ENCODE results near the gene NCOA1.
"Not testable (repeated sequence)": the region's sequence is repeated elsewhere in the genome, so short reads cannot be mapped to it uniquely, and the experiment has no call there.

Gene NCOA1

DNA sequence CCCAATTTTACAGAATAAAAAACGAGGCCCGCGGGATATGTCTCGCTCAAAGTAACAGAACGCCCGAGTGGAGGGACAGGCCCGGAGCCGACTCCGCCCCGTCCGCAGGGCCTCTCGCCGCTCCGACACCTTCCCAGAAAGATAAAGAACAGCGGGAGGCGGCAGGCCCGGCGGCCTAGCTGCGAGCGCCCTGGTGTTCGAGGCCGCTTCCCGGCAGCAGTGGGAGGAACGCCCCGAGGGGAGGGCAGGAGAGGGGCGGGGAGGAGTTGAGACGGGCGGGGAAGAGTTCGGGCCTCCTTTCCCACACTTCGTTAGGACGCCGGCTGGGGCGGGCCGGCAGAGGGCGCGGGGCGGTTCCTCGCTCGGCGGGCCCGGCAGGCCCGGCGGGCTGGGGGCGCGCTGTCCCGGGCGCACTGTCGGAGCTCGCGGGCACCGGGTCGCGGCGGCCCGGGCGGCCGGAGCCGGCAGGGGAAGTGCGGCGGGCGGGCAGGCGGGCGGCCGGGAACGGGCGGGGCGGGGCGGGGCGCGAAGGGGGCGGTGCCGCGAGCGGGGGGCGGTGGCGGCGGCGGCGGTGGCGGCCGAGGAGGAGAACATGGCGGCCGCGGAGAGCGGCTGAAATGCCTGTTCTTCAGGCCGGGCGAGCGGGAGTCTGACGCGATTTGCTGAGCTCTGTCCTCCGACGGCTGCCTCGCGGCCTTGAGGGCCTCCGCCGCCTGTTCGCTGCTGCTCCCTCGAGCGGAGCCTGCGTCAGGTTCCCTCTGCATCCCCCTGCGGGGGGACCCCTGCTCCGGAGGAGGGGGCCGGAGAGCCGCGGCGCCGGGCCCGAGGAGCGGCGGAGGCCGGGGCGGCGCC, at the start of gene NCOA1:
Gene NCOA1, plus strand, starts transcription at position 565 of the 852 bp plus-strand sequence. CDS start 167,424 bp downstream, outside the sequence.
- peak; percentile 81 to 95 for DNase-seq

DNA sequence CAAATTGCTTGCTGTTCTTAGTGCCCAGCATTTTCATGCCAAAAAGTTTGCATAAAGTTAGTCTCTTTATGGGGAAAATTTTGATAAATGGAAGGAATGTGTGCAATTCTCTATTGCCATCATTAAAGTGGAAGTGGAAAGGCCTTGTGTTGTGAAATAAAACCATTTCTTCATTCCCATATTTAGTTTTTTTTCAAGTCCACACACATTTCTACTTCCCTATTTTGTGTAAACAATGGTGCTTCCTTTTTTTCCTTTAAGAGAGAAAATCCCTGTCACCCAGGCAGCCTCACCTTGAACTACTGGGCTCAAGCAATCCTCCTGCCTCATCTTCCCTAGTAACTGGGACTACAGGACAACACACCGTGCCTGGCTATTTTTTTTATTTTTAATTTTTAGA, 42.3 kb upstream of the NCOA1 start:
- peak in 1 of 2 donors; percentile 62 for DNase-seq

DNA sequence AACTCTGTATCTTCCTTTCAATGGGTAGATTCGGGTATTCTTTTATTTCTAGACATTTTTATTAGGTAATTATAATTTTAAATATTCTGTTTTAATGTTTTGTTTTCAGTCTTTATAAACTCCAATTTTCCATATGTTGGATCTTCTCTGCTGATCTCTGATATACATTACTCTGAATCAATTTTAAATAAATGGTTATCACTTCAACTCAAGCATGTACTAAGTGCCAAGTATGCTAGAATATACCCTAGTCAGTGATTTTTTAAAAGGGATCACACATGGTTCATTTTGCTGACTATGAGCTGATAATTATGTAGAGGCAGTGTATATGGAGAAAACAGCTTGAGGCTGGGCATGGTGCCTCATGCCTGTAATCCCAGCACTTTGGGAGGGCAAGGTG, 41.7 kb upstream of the NCOA1 start:
- no peak for DNase-seq

GRCh38 chr2:24451805-24452501, 39.1 kb upstream of the NCOA1 start:
- DNase-seq = no peak

GRCh38 chr2:24452502-24452885, 38.6 kb upstream of the NCOA1 start:
- no peak for DNase-seq

DNA sequence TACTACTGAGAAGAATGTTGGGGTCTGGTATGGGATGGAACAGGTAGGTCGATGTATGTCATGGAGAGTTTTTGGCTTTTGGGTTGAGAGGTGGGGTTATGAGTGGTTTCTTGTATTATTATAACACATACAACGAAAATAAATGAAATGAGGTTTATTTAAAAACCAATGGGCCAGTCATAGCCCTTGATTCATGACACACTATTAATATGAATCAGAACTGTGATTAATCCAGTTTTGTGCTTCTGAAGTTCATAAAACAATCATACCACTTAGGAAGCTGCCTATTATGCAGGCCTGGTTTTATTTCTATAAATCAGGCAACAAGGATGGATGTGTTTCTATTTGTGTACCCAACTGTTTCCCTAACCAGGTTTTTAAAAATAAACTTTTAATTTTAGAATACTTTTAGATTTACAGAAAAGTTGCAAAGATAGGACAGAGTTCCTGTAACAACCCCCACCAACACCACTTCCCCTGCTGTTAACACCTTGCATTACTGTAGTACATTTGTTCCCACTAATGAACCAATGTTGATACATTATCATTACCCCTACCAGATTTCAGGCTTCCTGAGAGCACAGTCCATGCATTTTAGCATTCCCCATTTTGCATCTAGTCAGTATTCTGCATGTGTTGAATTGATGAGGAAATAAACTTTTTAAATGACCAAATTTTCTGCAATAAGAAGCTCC, 37.5 kb upstream of the NCOA1 start:
- DNase-seq = no peak

GRCh38 chr2:24454294-24454693, 36.8 kb upstream of the NCOA1 start:
- no peak for DNase-seq

- DNase-seq = peak; percentile 24 to 91
Observed at GRCh38 chr2:24456599-24457556, 34.2 kb upstream of the NCOA1 start.

- DNase-seq = no peak
Observed at GRCh38 chr2:24457696-24458386, 33.2 kb upstream of the NCOA1 start.

- no peak for DNase-seq
Observed at GRCh38 chr2:24459224-24460161, 31.6 kb upstream of the NCOA1 start.

DNA sequence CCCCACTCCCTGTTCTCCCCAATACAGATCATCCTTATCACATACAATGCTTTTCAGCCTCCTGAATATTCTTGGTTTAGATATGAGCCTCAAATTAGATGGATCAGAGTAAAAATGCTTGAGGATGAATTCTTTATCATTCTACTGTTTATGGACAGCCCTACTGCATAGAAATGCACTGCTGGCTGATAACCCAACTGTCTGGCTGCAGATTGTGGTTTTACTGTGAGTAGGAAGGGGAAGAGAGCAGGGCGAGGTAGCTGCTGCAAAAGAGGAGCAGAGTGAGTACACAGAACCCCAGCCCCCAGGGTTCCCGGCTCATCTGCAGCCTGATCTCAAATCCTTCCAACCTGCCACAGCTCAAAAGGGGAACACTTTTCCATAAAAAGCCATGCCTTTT, 29.4 kb upstream of the NCOA1 start:
- DNase-seq = peak in 1 of 2 donors; percentile 60

GRCh38 chr2:24463271-24463670, 27.8 kb upstream of the NCOA1 start:
- DNase-seq = no peak

DNA sequence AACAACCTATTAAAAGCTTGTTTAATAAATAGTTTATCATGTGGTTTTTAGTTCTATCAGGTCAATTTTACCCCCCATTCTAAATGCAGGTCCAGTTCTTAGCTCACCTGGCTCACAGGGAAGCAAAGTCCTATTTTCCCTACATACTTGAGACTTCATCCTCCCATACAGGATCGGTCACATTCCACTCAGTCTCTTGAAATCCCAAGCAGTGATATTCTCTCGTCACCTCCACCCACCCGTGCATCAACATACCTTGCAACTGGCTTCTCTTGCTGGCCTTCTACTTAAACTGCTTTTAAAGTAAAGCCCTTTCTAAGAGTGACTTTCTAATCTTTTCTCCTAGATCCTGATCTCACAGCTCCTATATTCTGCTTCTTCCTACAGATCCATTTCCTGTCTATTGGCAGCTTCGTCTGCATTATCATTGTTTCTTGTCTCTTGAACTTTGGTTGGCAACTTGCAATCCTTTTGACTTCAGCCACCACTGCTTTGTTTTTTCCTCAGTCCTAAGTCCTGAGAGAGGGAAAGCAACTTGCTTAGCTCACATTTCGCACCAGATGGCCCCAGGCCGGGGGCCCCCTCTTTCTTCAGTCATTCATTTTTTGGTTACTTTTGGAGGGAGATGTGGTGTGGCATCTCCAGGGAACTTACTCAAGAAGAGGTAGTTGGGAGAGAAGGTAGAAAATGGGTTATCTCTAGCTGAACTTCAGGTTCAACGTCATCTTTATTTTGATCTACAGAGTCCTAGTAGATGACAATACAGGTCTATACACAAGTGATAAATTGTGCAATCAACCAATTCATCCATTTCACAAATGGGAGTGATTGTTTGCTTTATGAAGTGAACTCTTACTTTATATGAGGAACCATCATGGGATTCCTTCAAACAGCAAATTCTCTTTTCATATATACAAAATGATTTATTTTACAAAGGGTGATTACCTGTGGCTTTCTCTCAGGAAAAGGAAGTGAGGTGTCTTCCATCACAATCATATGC, 23.9 kb upstream of the NCOA1 start:
- no peak for DNase-seq

GRCh38 chr2:24468453-24468852, 22.6 kb upstream of the NCOA1 start:
- not testable (repeated sequence) for DNase-seq

DNA sequence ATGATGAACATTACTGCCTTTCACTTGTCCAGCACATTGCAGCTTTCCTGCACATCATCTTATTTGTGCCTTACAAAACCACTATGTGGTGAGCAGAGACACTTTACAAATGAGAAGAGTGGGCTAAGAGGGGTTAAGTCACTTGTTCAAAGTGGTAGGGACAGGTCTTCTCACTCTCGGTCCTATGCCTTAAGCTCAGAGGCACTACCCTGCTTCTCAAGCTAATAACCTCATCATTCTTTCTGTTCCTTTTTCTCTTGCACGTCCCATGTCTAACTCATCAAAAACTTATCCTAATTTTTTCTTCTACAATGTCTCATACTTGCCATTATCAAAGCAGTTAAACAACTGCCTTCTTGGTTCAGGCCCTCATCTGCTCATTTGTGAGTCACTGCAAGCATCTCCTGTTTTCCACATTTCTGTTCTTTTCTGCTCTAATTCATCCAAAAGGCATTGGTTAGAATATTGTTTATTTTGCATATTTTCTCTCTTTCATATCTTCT, 21.9 kb upstream of the NCOA1 start:
- no peak for DNase-seq

GRCh38 chr2:24471662-24472061, 19.4 kb upstream of the NCOA1 start:
- DNase-seq = no peak

DNA sequence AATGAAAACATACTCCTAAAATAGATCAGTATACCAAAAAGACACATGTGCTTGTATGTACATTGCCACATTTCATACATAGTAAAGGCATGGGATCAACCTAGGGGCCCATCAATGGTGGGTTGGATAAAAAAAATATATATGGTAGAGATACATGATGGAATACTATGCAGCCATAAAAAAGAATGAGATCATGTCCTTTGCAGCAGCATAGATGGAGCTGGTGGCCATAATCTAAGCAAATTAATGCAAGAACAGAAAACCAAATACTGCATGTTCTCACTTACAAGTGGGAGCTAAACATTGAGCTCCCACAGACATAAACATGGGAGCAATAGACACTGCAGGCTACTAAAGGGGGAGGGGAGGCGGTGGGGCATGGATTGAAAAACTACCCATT, 18.6 kb upstream of the NCOA1 start:
- DNase-seq = no peak

DNA sequence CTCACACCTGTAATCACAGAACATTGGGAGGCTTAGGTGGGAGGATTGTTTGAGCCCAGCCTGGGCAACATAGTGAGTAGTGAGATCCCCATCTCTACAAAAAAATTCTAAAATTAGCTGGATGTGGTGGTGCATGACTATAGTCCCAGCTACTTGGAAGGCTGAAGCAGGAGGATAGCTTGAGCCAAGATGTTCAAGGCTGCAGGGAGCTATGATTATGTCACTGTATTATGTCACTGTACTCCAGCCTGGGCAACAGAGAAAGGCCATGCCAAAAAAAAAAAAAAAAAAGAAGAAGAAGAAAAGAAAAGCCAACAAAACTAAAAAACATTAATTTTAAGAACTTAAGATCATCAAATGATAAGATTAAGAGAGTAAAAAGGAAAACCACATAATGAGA, 17.4 kb upstream of the NCOA1 start:
- DNase-seq = no peak

DNA sequence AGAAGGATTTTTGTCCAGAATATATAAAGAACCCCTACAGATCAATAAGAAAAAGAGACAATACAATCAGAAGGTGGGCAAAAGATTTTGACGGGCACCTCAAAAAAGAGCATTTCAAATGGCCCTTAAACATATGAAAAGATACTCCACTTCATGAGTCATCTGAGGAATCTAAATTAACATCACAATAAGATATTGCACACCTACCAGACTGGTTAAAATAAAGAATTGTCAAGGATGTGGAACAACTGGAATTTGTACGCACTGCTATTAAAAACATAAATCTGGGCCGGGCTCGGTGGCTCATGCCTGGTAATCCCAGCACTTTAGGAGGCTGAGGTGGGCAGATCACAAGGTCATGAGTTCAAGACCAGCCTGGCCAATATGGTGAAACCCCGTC, 17.0 kb upstream of the NCOA1 start:
- no peak for DNase-seq

All from bone marrow (tissue), 2 donors.